Heart left ventricle (tissue), 13 donors: ENCODE data around the gene ASCL5.

Experiments
- CTCF ChIP-seq, 12 donors: fragments of 200-600 bp; sonication (generic) in 4 of 12; IDR thresholded peaks; one replicate each; pipeline versions ENCODE4 v1.5.0 to v1.8.0; 2018 to 2022; ENCODE audit warnings: antibody characterized with exemption in 12 of 12, mild to moderate bottlenecking in 5 of 12
- POLR2A ChIP-seq, 2 donors: fragments of 450-650 bp; IDR thresholded peaks; one replicate each; pipeline ENCODE4 v1.6.1; 2017; ENCODE audit warnings: antibody characterized with exemption in 2 of 2, mild to moderate bottlenecking in 2 of 2, moderate library complexity in 2 of 2
- donor health status: ischemic (EF 13 %, LVEDD 7.1; RV severe dilation, severe dysfunction).
- donor health status: DM: no; HTN: yes; CAD: no.
- donor health status: DM: no; HTN: no; CAD: no.
- donor health status: ischemic (EF 25% LVEDD 6.9; RV normal size, moderate dysfunction).
- donor health status: ischemic (EF 25% LVEDD 5.7; RV mildly dilated, moderate dysfunction).
- donor health status: ischemic (EF 35%, LVEDD 5.7; RV mildly dilated, moderate dysfunction).
- donor health status: nonischemic (EF 11% LVEDD 7.7; RV severe dilation, severe dysfunction).
- donor health status: DM: yes; HTN: yes; CAD: no.
- donor health status: PGD.
- donor health status: ischemic (EF 29% LVEDD 5.4; RV normal size, mild dysfunction).
- donor health status: nonischemic (EF 23%, LVEDD 6.1; RV moderate dilation, normal function).

GRCh38 chr1:201072149-201072548 lies 54.8 kb downstream of the ASCL5 start:
- TF ChIP-seq CTCF (IDR thresholded peaks at IDR 0.05) (no peak), POLR2A (IDR thresholded peaks at IDR 0.05) (no peak)
